T-helper 2 cell treated with Interferon-gamma antibody and Interleukin-4, amounts not matched to agents 100 ng/mL and 5 ng/mL, for 36 hours (primary cell): ENCODE data around the gene BOK. TPM values are rescaled to one million over a fixed set of nuclear protein-coding genes. Genes with fewer than 3 reads are reported as not detected.
"Not testable (repeated sequence)": the region's sequence is repeated elsewhere in the genome, so short reads cannot be mapped to it uniquely, and the experiment has no call there.

Experiments used
- intact Hi-C: fragments of 100-400 bp; cut with micrococcal nuclease; formaldehyde crosslinking; loops from one replicate; pipeline ENCODE4 v1.15.1; 2023
- total RNA-seq: library from RNA; stranded (reverse); gene quantifications from 2 replicates; pipeline ENCODE4 v1.2.3, GENCODE V29; 2022

The BOK gene
- total RNA-seq, 1 donor from 2014 or later, result 0.05 TPM

DNA sequence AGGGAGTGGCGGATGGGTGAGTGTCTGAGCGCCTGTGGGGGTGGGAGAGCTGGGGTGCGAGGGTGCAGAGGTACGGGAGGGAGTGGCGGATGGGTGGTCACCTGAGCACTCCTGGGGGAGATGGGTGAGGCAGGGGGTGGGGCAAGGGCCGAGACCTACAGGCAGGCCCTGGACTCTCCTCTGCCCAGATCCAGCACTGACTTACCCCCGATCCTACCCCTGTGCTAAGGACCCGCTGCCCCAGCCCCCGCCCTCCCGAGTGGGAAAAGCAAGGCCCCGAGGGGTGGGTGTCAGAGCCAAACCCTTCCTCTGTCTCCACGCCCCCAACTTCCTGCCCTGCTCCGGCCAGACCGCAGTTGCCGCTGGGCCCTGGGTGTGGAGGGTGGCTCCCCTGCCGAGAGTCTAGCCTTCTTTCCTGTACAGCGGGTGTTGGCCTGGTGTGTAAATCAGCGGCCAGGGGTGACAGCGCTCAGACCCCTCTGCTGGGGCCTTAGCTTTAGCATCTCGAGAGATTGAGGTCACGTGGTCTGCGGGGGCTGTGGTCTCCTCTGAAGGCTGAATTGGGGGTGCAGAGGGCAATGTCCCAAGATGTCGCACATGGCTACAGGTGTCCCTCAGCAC, 12.5 kb downstream of the BOK start:
- intact Hi-C loops, result no loop called here

DNA sequence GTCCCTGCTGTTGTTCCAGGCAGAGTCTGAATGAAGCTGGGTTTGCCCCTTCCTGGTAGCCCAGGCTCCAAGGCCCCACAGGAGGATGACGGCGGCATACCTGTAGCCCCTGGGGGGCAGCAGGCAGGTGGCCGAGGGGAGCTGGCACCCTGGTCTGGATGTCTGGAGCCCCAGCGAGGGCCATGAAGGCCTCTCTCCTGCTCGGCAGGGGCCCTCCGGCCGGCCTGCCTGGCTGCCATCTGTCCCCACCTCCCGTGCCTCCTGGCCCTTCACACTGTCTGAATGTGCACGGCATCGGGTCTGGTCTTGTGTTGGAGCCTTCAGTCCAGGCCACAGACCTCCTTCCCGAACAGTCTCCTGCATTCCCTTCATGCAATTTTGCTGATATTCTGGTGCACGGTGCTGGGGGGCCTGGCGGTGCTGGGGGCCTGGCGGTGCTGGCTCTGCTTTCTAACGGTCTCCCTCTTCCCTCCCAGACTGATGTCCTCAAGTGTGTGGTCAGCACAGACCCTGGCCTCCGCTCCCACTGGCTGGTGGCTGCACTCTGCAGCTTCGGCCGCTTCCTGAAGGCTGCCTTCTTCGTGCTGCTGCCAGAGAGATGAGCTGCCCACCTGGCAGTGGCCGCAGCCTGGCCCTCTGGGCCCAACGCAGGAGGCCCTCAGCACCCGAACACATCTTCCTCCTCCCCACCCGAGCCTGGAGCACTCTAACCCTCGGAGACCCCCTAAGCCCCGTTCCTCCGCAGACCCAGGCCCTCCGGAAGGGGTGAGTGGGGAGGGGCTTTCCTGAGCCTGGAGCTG, 13.5 kb downstream of the BOK start:
- intact Hi-C loops, result no loop called here

GRCh38 chr2:241572915-241573651, 14.5 kb downstream of the BOK start:
- intact Hi-C loops, result not testable (repeated sequence)

DNA sequence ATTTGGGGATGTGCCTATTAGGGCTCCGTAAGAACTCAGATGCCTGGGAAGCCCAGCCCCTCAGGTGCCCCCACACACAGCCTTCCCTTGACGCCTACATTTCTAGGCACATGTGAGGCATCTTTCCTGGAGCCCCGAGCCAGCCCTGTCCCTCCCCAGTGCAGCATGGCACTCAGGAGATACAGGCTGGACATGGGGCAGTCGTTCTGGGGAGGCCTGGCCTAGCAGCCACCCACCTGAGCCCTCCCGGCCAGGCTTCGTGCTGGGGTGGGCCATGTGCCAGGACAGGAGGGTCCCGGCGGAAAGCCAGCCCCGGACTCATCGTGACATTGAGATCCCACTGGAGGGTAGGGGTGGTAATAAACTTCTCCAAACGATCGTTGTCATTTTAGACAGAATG, 15.2 kb downstream of the BOK start:
- intact Hi-C loops, result no loop called here

- intact Hi-C loops, result no loop called here
Observed at GRCh38 chr2:241574911-241575623, 16.5 kb downstream of the BOK start.

GRCh38 chr2:241575624-241576292, 17.2 kb downstream of the BOK start:
- intact Hi-C loops, result no loop called here

- intact Hi-C loops, result no loop called here
Observed at GRCh38 chr2:241576293-241576654, 17.7 kb downstream of the BOK start.

- intact Hi-C loops, result no loop called here
Observed at GRCh38 chr2:241577413-241578122, 19.0 kb downstream of the BOK start.

DNA sequence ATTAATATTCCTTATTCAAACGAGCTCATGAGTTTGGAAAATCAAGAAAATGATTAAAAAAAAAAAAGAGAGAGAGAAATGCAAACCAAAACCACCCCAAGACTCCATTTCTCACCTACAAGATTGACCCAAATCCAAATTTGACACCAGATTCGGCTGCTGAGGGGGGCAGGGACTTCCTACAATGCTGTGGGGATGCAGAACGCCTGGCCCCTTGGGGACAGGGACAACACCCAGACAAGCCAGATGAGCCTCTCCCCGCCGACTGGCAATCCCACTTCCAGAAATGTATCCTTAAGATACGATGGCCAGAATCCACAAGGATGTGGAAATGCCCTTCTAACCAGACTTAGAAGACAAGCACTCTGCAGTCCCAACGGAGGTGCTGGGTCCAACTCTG, 20.7 kb downstream of the BOK start:
- intact Hi-C loops, result no loop called here

GRCh38 chr2:241582328-241582727, 23.8 kb downstream of the BOK start:
- intact Hi-C loops, result no loop called here

GRCh38 chr2:241582806-241583205, 24.3 kb downstream of the BOK start:
- intact Hi-C loops, result no loop called here

GRCh38 chr2:241584436-241584835, 25.9 kb downstream of the BOK start:
- intact Hi-C loops, result no loop called here

DNA sequence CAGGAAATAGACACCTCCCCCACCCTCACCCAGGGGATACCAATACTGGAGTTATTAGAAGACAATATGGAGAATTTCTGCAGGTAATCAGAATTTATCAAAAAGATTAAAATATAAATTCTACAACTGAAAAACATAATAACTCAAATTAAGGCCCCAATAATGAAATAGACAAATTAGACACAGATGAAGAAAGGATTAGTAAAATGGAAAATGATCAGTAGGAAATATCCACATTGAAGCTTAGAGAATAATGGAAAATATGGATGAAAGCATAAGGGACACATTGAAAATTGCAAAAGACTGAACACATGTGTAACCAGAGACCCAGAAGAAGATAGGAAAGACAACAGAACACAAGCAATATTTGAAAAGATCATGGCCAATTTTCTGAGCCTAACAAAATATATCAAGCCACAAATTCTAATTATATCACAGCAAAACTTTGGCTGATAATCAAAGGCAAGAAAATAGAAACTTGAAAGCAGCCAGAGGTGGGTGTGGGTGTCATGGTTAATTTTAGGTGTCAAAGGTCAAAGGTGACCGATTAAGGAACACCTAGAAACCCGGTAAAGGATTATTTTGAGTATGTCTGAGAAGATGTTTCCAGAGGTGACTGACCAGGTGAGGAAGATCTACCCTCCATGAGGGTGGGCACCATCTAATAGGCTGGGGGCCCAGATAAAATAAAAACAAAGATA, 28.2 kb downstream of the BOK start:
- intact Hi-C loops, result no loop called here

DNA sequence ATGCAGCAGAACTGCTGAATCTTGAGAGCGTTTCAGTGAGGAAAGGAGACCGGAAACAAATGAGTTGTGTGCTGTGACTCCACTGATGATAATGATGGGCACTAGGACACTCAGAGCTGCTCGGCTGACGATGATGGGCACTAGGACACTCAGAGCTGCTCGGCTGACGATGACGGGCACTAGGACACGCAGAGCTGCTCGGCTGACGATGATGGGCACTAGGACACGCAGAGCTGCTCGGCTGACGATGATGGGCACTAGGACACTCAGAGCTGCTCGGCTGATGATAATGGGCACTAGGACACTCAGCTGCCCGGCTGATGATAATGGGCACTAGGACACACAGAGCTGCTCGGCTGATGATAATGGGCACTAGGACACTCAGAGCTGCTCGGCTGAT, 31.3 kb downstream of the BOK start:
- intact Hi-C loops, result not testable (repeated sequence)

DNA sequence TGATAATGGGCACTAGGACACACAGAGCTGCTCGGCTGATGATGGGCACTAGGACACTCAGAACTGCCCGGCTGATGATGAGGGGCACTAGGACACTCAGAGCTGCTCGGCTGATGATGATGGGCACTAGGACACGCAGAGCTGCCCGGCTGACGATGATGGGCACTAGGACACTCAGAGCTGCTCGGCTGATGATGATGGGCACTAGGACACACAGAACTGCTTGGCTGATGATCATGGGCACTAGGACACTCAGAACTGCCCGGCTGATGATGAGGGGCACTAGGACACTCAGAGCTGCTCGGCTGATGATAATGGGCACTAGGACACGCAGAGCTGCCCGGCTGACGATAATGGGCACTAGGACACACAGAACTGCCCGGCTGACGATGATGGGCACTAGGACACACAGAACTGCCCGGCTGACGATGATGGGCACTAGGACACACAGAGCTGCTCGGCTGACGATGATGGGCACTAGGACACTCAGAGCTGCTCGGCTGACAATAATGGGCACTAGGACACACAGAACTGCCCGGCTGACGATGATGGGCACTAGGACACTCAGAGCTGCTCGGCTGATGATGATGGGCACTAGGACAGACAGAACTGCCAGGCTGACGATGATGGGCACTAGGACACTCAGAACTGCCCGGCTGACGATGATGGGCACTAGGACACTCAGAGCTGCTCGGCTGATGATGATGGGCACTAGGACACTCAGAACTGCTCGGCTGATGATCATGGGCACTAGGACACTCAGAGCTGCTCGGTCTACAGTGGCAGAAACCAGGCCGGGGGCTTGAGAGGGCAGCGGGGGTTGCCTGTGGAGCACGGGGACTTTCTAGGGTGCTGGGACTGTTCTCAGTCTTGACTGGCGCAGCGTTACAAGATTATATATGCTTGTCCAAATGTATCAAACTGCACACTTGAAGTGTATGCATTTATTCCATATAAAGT, 32.2 kb downstream of the BOK start:
- intact Hi-C loops, result not testable (repeated sequence)

DNA sequence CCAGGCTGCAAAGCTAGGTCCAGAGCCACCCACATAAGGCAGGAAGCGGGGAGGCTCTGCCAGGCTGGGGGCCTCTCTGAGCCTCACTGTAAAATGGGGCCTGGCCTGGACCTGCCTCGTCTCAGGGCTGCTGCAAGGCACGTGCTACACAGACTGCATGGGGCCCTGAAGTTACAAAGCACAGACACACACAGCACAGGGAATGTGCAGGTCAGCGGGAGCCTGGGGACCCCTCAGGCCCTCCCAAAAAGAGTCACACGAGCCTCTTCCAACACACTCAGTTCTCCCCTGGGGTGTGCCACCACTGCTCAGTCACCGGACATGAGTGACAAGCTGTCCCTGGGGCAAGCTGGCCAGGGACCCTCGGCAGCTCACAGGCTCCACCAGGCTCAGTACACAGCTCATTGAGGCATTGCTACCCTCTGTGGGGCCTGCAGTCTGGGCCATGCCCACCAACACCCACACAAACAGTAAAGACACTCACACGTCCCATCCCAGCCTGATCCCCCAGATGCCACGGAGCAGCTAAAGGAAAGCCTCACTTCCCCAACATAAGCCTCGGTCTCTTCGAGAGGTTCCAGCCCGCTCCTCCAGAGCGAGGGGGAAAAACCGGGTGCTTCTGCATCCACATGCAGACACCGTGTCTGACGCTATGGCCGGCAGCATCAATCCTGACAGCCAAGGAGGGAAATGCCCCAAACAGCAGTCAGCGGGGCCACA, 33.7 kb downstream of the BOK start:
- intact Hi-C loops, result no loop called here

- intact Hi-C loops, result no loop called here
Observed at GRCh38 chr2:241593271-241593670, 34.7 kb downstream of the BOK start.

GRCh38 chr2:241595600-241596140, 37.1 kb downstream of the BOK start:
- intact Hi-C loops, result no loop called here
